ENCODE measurements around the gene CACNA1C.
A peak's percentile ranks its signal among the peaks of the same experiment; 100 is the strongest.

CACNA1C gene

GRCh38 chr12:2356601-2357125 lies 303.9 kb downstream of the CACNA1C start:
- ChIA-PET CTCF (interaction anchor here (0.9 to 4.8 kb wide), 8 partner anchors 11 to 227 kb away, joined by 3 to 31 read pairs (median 5); no protein-coding TSS in a partner anchor), POLR2A (no interaction called here)
- Histone ChIP-seq H3K4me1 (ENCODE audit: control extremely low read depth in 1 of 4, control insufficient read depth in 4 of 4, insufficient read depth in 4 of 4, low read length in 3 of 4) (peaks cover 22 to 88% (median 78%) of the 10 kb centered on the region in 4 experiments), H3K9me3 (ENCODE audit: control extremely low read depth in 1 of 5, control insufficient read depth in 4 of 5, insufficient read depth in 2 of 5, low read depth in 1 of 5, low read length in 4 of 5) (no peaks in the 10 kb centered on the region), H3K36me3 (ENCODE audit: control insufficient read depth in 4 of 4, insufficient read depth in 4 of 4, low read length in 3 of 4) (no peaks in the 10 kb centered on the region), H3K4me3 (ENCODE audit: control insufficient read depth in 1 of 7, extremely low read depth in 1 of 7, insufficient read depth in 4 of 7, low read depth in 2 of 7, low read length in 6 of 7) (no peak overlapping the region), H3K27ac (ENCODE audit: insufficient read depth in 1 of 2, low read depth in 1 of 2, low read length in 2 of 2, poor library complexity in 1 of 2, severe bottlenecking in 2 of 2) (no peak overlapping the region), H3K27me3 (replicated peaks in 2 of 5; ENCODE audit: control insufficient read depth in 4 of 5, insufficient read depth in 5 of 5, low read length in 4 of 5) (no peaks in the 10 kb centered on the region)
- 90% methylated on average over 6 of the region's 7 CpGs for WGBS (ENCODE audit: insufficient coverage)
- no peak for DNase-seq

- WGBS (ENCODE audit: insufficient coverage), result 20% methylated on average over 5 of the region's 8 CpGs
- ChIA-PET CTCF (interaction anchor here (1.0 to 3.1 kb wide), 7 partner anchors 10 to 323 kb away, joined by 3 to 20 read pairs (median 4); no protein-coding TSS in a partner anchor), POLR2A (interaction anchor here (0.8 to 1.2 kb wide), 3 partner anchors 22 to 257 kb away, joined by 3 read pairs; no protein-coding TSS in a partner anchor)
- no peaks in the 10 kb centered on the region for H3K36me3 ChIP-seq (ENCODE audit: control insufficient read depth in 4 of 4, insufficient read depth in 4 of 4, low read length in 3 of 4)
- peak overlapping the region; percentile 68 to 81 for H3K27ac ChIP-seq (ENCODE audit: insufficient read depth in 1 of 2, low read depth in 1 of 2, low read length in 2 of 2, poor library complexity in 1 of 2, severe bottlenecking in 2 of 2)
- no peaks in the 10 kb centered on the region for H3K27me3 ChIP-seq (replicated peaks in 2 of 5; ENCODE audit: control insufficient read depth in 4 of 5, insufficient read depth in 5 of 5, low read length in 4 of 5)
- H3K9me3 ChIP-seq (ENCODE audit: control extremely low read depth in 1 of 5, control insufficient read depth in 4 of 5, insufficient read depth in 2 of 5, low read depth in 1 of 5, low read length in 4 of 5), result no peaks in the 10 kb centered on the region
- DNase-seq, result peak in 1 of 3 donors; percentile 33
- peaks cover 23 to 98% (median 76%) of the 10 kb centered on the region in 4 experiments for H3K4me1 ChIP-seq (ENCODE audit: control extremely low read depth in 1 of 4, control insufficient read depth in 4 of 4, insufficient read depth in 4 of 4, low read length in 3 of 4)
- H3K4me3 ChIP-seq (ENCODE audit: control insufficient read depth in 1 of 7, extremely low read depth in 1 of 7, insufficient read depth in 4 of 7, low read depth in 2 of 7, low read length in 6 of 7), result peak overlapping the region in 4 of 7 experiments; percentile 5 to 48 (median 42)
Measured at GRCh38 chr12:2358986-2359658, 306.3 kb downstream of the CACNA1C start.

DNA sequence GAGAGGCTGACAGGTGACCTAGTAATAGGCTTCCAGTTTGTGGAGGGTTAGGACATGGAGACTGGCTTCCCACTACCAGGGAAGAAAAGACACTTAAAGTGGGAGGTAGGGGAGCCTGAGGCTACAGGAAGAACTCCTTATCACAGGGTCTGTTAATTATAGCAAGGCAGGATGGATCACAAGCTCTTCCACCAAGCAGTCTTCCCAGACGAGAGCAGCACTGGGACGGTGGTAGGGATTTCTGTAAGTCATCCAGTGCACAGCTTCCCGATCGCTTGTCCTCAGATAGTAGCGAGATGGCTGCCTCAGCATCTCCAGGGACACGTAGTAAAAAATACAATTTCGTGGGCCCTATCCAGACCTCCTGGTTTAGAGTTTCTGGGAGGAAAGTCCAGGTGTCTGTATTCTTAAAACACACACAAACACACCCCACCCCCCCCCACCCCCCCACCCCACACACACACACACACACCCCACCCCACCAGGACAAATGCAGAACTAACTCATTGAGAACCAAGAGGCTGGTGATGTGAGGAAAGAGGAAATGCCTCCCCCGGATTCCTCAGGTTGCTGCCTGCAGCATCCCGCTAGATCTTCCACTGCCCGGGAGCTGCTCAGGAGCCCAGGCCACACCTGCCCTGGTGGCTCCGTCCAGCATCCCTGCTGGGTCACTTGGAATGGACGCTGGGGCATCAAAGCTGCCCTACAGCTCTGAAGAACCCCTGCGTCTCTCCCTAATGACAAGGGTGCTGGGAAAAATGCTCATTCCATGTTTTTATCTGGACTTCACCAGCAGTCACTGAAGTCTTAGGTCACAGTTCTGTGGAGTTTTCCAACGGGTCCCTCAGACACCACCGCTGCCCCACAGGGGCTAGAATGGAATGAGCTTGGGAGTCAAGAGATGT lies 307.2 kb downstream of the CACNA1C start:
- Histone ChIP-seq H3K9me3 (ENCODE audit: control extremely low read depth in 1 of 5, control insufficient read depth in 4 of 5, insufficient read depth in 2 of 5, low read depth in 1 of 5, low read length in 4 of 5) (no peaks in the 10 kb centered on the region), H3K27ac (ENCODE audit: insufficient read depth in 1 of 2, low read depth in 1 of 2, low read length in 2 of 2, poor library complexity in 1 of 2, severe bottlenecking in 2 of 2) (peak overlapping the region in 1 of 2 experiments; percentile 81), H3K36me3 (ENCODE audit: control insufficient read depth in 4 of 4, insufficient read depth in 4 of 4, low read length in 3 of 4) (no peaks in the 10 kb centered on the region), H3K4me3 (ENCODE audit: control insufficient read depth in 1 of 7, extremely low read depth in 1 of 7, insufficient read depth in 4 of 7, low read depth in 2 of 7, low read length in 6 of 7) (peak overlapping the region in 1 of 7 experiments; percentile 44), H3K4me1 (ENCODE audit: control extremely low read depth in 1 of 4, control insufficient read depth in 4 of 4, insufficient read depth in 4 of 4, low read length in 3 of 4) (peaks cover 24 to 98% (median 76%) of the 10 kb centered on the region in 4 experiments), H3K27me3 (replicated peaks in 2 of 5; ENCODE audit: control insufficient read depth in 4 of 5, insufficient read depth in 5 of 5, low read length in 4 of 5) (no peaks in the 10 kb centered on the region)
- ChIA-PET POLR2A (interaction anchor here (0.9 to 1.2 kb wide), 2 partner anchors 23 to 223 kb away, joined by 3 read pairs; no protein-coding TSS in a partner anchor), CTCF (interaction anchor here (0.7 to 3.2 kb wide), 12 partner anchors 11 to 225 kb away, joined by 3 to 20 read pairs (median 4); no protein-coding TSS in a partner anchor)
- 73% methylated on average over 11 of the region's 15 CpGs for WGBS (ENCODE audit: insufficient coverage)
- peak in 2 of 3 donors; percentile 72 to 78 for DNase-seq

- Histone ChIP-seq H3K27ac (ENCODE audit: insufficient read depth in 1 of 2, low read depth in 1 of 2, low read length in 2 of 2, poor library complexity in 1 of 2, severe bottlenecking in 2 of 2) (no peak overlapping the region), H3K27me3 (replicated peaks in 2 of 5; ENCODE audit: control insufficient read depth in 4 of 5, insufficient read depth in 5 of 5, low read length in 4 of 5) (no peaks in the 10 kb centered on the region), H3K9me3 (ENCODE audit: control extremely low read depth in 1 of 5, control insufficient read depth in 4 of 5, insufficient read depth in 2 of 5, low read depth in 1 of 5, low read length in 4 of 5) (no peaks in the 10 kb centered on the region), H3K4me1 (ENCODE audit: control extremely low read depth in 1 of 4, control insufficient read depth in 4 of 4, insufficient read depth in 4 of 4, low read length in 3 of 4) (peaks cover 22 to 98% (median 70%) of the 10 kb centered on the region in 4 experiments), H3K4me3 (ENCODE audit: control insufficient read depth in 1 of 7, extremely low read depth in 1 of 7, insufficient read depth in 4 of 7, low read depth in 2 of 7, low read length in 6 of 7) (no peak overlapping the region), H3K36me3 (ENCODE audit: control insufficient read depth in 4 of 4, insufficient read depth in 4 of 4, low read length in 3 of 4) (no peaks in the 10 kb centered on the region)
- ChIA-PET CTCF (interaction anchor here (0.6 to 3.2 kb wide), 12 partner anchors 12 to 224 kb away, joined by 3 to 20 read pairs (median 4); no protein-coding TSS in a partner anchor), POLR2A (no interaction called here)
- DNase-seq, result no peak
- 100% methylated on average over 4 of the region's 11 CpGs for WGBS (ENCODE audit: insufficient coverage)
Measured at GRCh38 chr12:2360630-2361170, 307.9 kb downstream of the CACNA1C start.

DNA sequence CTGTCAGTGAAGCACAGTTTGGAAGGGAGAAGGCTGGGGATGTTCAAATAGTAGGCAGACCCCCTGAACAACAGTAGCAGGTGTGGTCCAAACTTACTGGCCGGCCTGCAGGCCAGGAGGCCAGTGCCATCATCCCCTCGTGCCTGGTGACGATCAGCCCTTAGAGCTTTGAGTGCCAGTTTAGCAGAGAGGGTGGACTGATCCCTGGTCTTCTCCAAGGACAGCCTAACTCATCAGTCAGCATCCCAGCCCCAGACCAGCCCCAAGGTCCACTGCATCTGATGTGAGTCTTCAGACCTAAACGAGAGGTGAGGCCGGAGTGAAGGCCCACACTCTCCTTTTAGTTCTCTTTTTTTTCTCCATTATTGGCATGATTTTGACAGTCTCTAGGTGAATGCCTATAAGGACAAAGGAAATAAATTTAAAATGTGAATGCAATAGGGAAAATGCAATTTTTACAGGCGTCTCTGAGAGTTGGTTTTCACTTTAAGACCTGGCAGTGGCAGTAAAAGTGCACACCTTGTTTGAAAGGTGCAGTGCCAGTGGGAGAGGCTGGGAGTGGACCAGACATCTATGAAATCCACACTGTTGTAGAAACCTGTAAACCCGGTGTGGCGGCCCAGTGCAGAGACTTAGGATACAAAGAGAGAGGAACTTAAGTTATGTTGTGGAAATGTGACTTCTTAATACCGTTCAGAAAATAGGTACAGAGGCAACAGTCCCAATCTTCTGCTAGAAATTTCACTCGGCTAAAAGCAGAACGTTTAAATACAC lies 311.2 kb downstream of the CACNA1C start:
- CTCF ChIA-PET, result interaction anchor here (0.8 to 1.9 kb wide), 4 partner anchors 9 to 219 kb away, joined by 3 to 6 read pairs (median 4); no protein-coding TSS in a partner anchor
- 89% methylated on average over 9 of the region's 11 CpGs for WGBS (ENCODE audit: insufficient coverage)
- H3K36me3 ChIP-seq (ENCODE audit: control insufficient read depth in 4 of 4, insufficient read depth in 4 of 4, low read length in 3 of 4), result no peaks in the 10 kb centered on the region
- H3K27ac ChIP-seq (ENCODE audit: insufficient read depth in 1 of 2, low read depth in 1 of 2, low read length in 2 of 2, poor library complexity in 1 of 2, severe bottlenecking in 2 of 2), result no peak overlapping the region
- H3K9me3 ChIP-seq (ENCODE audit: control extremely low read depth in 1 of 5, control insufficient read depth in 4 of 5, insufficient read depth in 2 of 5, low read depth in 1 of 5, low read length in 4 of 5), result peaks cover 0 to 5% (median 0%) of the 10 kb centered on the region in 5 experiments
- no peaks in the 10 kb centered on the region for H3K27me3 ChIP-seq (replicated peaks in 2 of 5; ENCODE audit: control insufficient read depth in 4 of 5, insufficient read depth in 5 of 5, low read length in 4 of 5)
- DNase-seq, result no peak
- no peak overlapping the region for H3K4me3 ChIP-seq (ENCODE audit: control insufficient read depth in 1 of 7, extremely low read depth in 1 of 7, insufficient read depth in 4 of 7, low read depth in 2 of 7, low read length in 6 of 7)
- peaks cover 12 to 66% (median 39%) of the 10 kb centered on the region in 4 experiments for H3K4me1 ChIP-seq (ENCODE audit: control extremely low read depth in 1 of 4, control insufficient read depth in 4 of 4, insufficient read depth in 4 of 4, low read length in 3 of 4)
- POLR2A ChIA-PET, result no interaction called here

DNA sequence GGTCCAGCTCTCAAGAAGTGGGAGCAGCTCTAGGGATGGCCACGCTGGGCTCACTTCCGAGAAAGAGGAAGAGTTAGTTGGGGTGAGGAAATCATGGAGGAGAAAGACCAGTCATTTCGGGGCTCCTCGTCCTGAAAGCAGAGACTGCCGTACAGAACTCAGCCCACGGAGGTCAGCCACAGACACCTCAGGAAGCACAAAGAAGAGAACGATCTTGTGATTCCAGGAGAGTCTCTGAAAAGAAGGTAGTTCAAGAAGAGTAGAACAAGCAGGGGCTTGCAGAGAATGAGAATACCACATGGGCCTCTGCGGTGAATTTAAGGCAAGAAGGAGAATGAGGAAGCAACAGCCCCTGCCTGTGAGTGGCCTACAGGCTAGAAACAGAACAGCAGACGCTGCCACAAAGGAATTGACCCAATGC lies 311.9 kb downstream of the CACNA1C start:
- Histone ChIP-seq H3K36me3 (ENCODE audit: control insufficient read depth in 4 of 4, insufficient read depth in 4 of 4, low read length in 3 of 4) (no peaks in the 10 kb centered on the region), H3K4me1 (ENCODE audit: control extremely low read depth in 1 of 4, control insufficient read depth in 4 of 4, insufficient read depth in 4 of 4, low read length in 3 of 4) (peaks cover 7 to 60% (median 33%) of the 10 kb centered on the region in 4 experiments), H3K4me3 (ENCODE audit: control insufficient read depth in 1 of 7, extremely low read depth in 1 of 7, insufficient read depth in 4 of 7, low read depth in 2 of 7, low read length in 6 of 7) (no peak overlapping the region), H3K27ac (ENCODE audit: insufficient read depth in 1 of 2, low read depth in 1 of 2, low read length in 2 of 2, poor library complexity in 1 of 2, severe bottlenecking in 2 of 2) (peak overlapping the region in 1 of 2 experiments; percentile 1), H3K27me3 (replicated peaks in 2 of 5; ENCODE audit: control insufficient read depth in 4 of 5, insufficient read depth in 5 of 5, low read length in 4 of 5) (no peaks in the 10 kb centered on the region), H3K9me3 (ENCODE audit: control extremely low read depth in 1 of 5, control insufficient read depth in 4 of 5, insufficient read depth in 2 of 5, low read depth in 1 of 5, low read length in 4 of 5) (peaks cover 0 to 5% (median 0%) of the 10 kb centered on the region in 5 experiments)
- peak; percentile 53 to 89 (median 85) for DNase-seq
- 27% methylated on average over 9 of the region's 9 CpGs for WGBS (ENCODE audit: insufficient coverage)
- ChIA-PET CTCF (interaction anchor here (0.8 to 1.9 kb wide), 4 partner anchors 10 to 219 kb away, joined by 3 to 5 read pairs (median 4); no protein-coding TSS in a partner anchor), POLR2A (no interaction called here)

All from common myeloid progenitor, CD34-positive (primary cell).